H9 (cell line): ENCODE data around the gene TAGLN3. TPM values are rescaled to one million over a fixed set of nuclear protein-coding genes. Genes with fewer than 3 reads are reported as not detected.

ENCODE experiments used
- DNase-seq: peaks from one replicate; pipeline ENCODE4 v3.0.0-alpha.2; 2017
- H2AFZ ChIP-seq: one replicate; pipeline ENCODE4 v1.6.1; 2013; ENCODE audit warnings: mild to moderate bottlenecking, low read length, control low read depth, moderate library complexity
- H2AK5ac ChIP-seq: 2 replicates; pipeline ENCODE4 v1.6.1; 2013; ENCODE audit warnings: low read length, control low read depth, mixed read lengths; ENCODE audit not compliant: insufficient read length
- H2BK120ac ChIP-seq: one replicate; pipeline ENCODE4 v1.6.1; 2013; ENCODE audit warnings: low read depth, mild to moderate bottlenecking, low read length, control low read depth, inconsistent platforms; ENCODE audit not compliant: poor library complexity, severe bottlenecking
- H2BK12ac ChIP-seq: 2 replicates; pipeline ENCODE4 v1.6.1; 2013; ENCODE audit warnings: low read length, control low read depth, mixed read lengths, low read depth; ENCODE audit not compliant: insufficient read length
- H2BK15ac ChIP-seq: 2 replicates; pipeline ENCODE4 v1.6.1; 2013; ENCODE audit warnings: low read depth, low read length, control low read depth
- H2BK20ac ChIP-seq: one replicate; pipeline ENCODE4 v1.6.1; 2013; ENCODE audit warnings: low read depth, mild to moderate bottlenecking, low read length, control low read depth, inconsistent platforms; ENCODE audit not compliant: poor library complexity, severe bottlenecking
- H2BK5ac ChIP-seq: 2 replicates; pipeline ENCODE4 v1.6.1; 2013; ENCODE audit warnings: low read length, control low read depth, mixed read lengths; ENCODE audit not compliant: insufficient read length
- H3K14ac ChIP-seq: 2 replicates; pipeline ENCODE4 v1.6.1; 2013; ENCODE audit warnings: low read length, control low read depth; ENCODE audit not compliant: insufficient read depth
- H3K18ac ChIP-seq: 2 replicates; pipeline ENCODE4 v1.6.1; 2013; ENCODE audit warnings: low read depth, mild to moderate bottlenecking, mixed read lengths, low read length, control low read depth; ENCODE audit not compliant: insufficient read length
- H3K23ac ChIP-seq: 2 replicates; pipeline ENCODE4 v1.6.1; 2013; ENCODE audit warnings: low read length, control low read depth, mixed read lengths, low read depth; ENCODE audit not compliant: insufficient read length
- H3K23me2 ChIP-seq: 2 replicates; pipeline ENCODE4 v1.6.1; 2013; ENCODE audit warnings: low read depth, mild to moderate bottlenecking, mixed read lengths, low read length, control low read depth; ENCODE audit not compliant: insufficient read length, poor library complexity, severe bottlenecking
- H3K27ac ChIP-seq: 2 replicates; pipeline ENCODE4 v1.5.1; 2013; ENCODE audit warnings: low read length, control low read depth, mixed read lengths, low read depth; ENCODE audit not compliant: insufficient read length
- H3K27me3 ChIP-seq: 2 replicates; pipeline ENCODE4 v1.6.1; 2013; ENCODE audit warnings: low read length, control low read depth, inconsistent platforms; ENCODE audit not compliant: insufficient read depth
- H3K4ac ChIP-seq: 2 replicates; pipeline ENCODE4 v1.6.1; 2013; ENCODE audit warnings: low read depth, mild to moderate bottlenecking, control low read depth, inconsistent platforms, low read length, moderate library complexity
- H3K4me1 ChIP-seq: 2 replicates; pipeline ENCODE4 v1.6.1; 2013; ENCODE audit warnings: low read length, control low read depth, inconsistent platforms; ENCODE audit not compliant: insufficient read depth
- H3K4me2 ChIP-seq: 2 replicates; pipeline ENCODE4 v1.6.1; 2013; ENCODE audit warnings: low read length, control low read depth, mixed read lengths; ENCODE audit not compliant: insufficient read length, insufficient read depth
- H3K56ac ChIP-seq: 2 replicates; pipeline ENCODE4 v1.6.1; 2013; ENCODE audit warnings: low read depth, mild to moderate bottlenecking, mixed read lengths, low read length, control low read depth; ENCODE audit not compliant: insufficient read length
- H3K79me1 ChIP-seq: 2 replicates; pipeline ENCODE4 v1.6.1; 2013; ENCODE audit warnings: low read depth, mild to moderate bottlenecking, moderate library complexity, low read length, control low read depth, inconsistent platforms; ENCODE audit not compliant: insufficient read depth, poor library complexity, severe bottlenecking
- H3K79me2 ChIP-seq: 2 replicates; pipeline ENCODE4 v1.6.1; 2013; ENCODE audit warnings: low read length, control low read depth, inconsistent platforms; ENCODE audit not compliant: insufficient read depth
- H3K9ac ChIP-seq: 2 replicates; pipeline ENCODE4 v1.6.1; 2013; ENCODE audit warnings: low read length, control low read depth, mixed read lengths; ENCODE audit not compliant: insufficient read length; ENCODE audit errors: extremely low read depth
- H3K9me3 ChIP-seq: one replicate; pipeline ENCODE4 v1.6.1; 2013; ENCODE audit warnings: low read depth, low read length, inconsistent platforms; ENCODE audit not compliant: control insufficient read depth
- H3T11ph ChIP-seq: one replicate; pipeline ENCODE4 v1.6.1; 2013; ENCODE audit warnings: mild to moderate bottlenecking, low read length, control low read depth, inconsistent platforms
- H4K20me1 ChIP-seq: one replicate; pipeline ENCODE4 v1.6.1; 2013; ENCODE audit not compliant: control insufficient read depth, insufficient read length, insufficient read depth
- H4K5ac ChIP-seq: 2 replicates; pipeline ENCODE4 v1.6.1; 2013; ENCODE audit warnings: low read depth, mild to moderate bottlenecking, mixed read lengths, low read length, control low read depth; ENCODE audit not compliant: insufficient read length
- H4K8ac ChIP-seq: replicated peaks from 2 replicates; pipeline ENCODE4 v1.6.1; 2013; ENCODE audit warnings: low read length, control low read depth, mixed read lengths, low read depth; ENCODE audit not compliant: insufficient read length
- H4K91ac ChIP-seq: 2 replicates; pipeline ENCODE4 v1.6.1; 2013; ENCODE audit warnings: low read depth, mild to moderate bottlenecking, moderate library complexity, mixed read lengths, low read length, control low read depth; ENCODE audit not compliant: insufficient read length
- H3K27ac Mint-ChIP-seq, 3 experiments: 2 replicates in 2 of 3; 3 replicates in 1 of 3; pipeline ENCODE4 v1.8.0; 2020 to 2021; ENCODE audit warnings: mixed read lengths in 3 of 3, mild to moderate bottlenecking in 1 of 3, moderate library complexity in 1 of 3
- H3K27me3 Mint-ChIP-seq: 2 replicates; pipeline ENCODE4 v1.8.0; 2021; ENCODE audit warnings: low read depth, mild to moderate bottlenecking, moderate library complexity, mixed read lengths
- H3K36me3 Mint-ChIP-seq, 3 experiments: 2 replicates in 2 of 3; 3 replicates in 1 of 3; pipeline ENCODE4 v1.8.0; 2020 to 2021; ENCODE audit warnings: low read depth in 3 of 3, mixed read lengths in 3 of 3; ENCODE audit not compliant: insufficient read depth in 1 of 3
- H3K4me1 Mint-ChIP-seq, 2 experiments: 2 replicates each; pipeline ENCODE4 v1.8.0; 2020; ENCODE audit warnings: mixed read lengths in 2 of 2
- H3K4me3 Mint-ChIP-seq, 2 experiments: 2 replicates in 1 of 2; 3 replicates in 1 of 2; pipeline ENCODE4 v1.8.0; 2020 to 2021; ENCODE audit warnings: mild to moderate bottlenecking in 2 of 2, mixed read lengths in 2 of 2, moderate library complexity in 1 of 2
- H3K9me3 Mint-ChIP-seq, 2 experiments: 2 replicates in 1 of 2; 3 replicates in 1 of 2; pipeline ENCODE4 v1.8.0; 2020; ENCODE audit warnings: mild to moderate bottlenecking in 2 of 2, mixed read lengths in 2 of 2, moderate library complexity in 1 of 2
- WGBS: extraction: QIAGEN DNeasy Blood & Tissue Kit; methylation state at CpG from one replicate; pipeline ENCODE4 v1.1.7; 2013; ENCODE audit warnings: missing lambda C conversion rate, low lambda C conversion rate, mixed read lengths; ENCODE audit not compliant: insufficient read length; ENCODE audit errors: extremely low coverage; 5-methylcytosine and 5-hydroxymethylcytosine counted together
- total RNA-seq: library from RNA; stranded (reverse); gene quantifications from 2 replicates; pipeline ENCODE4 v1.2.1, GENCODE V29; 2021
- TF ChIP-seq, protein P1 (sequence below): fragments of 200-600 bp; sonication (generic); conservative IDR thresholded peaks from 3 replicates; pipeline ENCODE4 v1.8.0; 2021; ENCODE audit warnings: antibody characterized with exemption, mild to moderate bottlenecking

TAGLN3 gene
- total RNA-seq, 1 experiment from 2014 or later: 6.4 TPM

DNA sequence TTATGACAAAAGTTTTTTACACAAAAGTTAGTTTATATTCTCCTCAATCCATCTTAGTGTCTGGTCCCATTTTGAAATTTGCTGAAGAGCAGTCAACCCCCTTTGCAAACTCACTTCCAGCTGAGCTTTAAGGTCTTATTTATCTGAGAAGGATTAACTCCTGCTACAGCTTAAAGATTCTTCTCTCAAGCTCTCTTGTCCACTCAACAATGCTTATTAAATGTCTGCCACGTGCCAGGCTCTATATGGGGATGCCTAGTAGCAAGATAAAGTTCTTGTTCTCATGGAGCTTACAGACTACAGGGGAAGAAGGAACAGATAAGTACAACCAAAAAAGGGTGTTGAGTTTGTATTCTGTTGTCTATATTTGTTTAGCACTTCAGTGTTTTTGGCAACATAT lies 54.5 kb downstream of the TAGLN3 start:
- Histone ChIP-seq H4K5ac (no peak overlapping the region), H2BK12ac (no peak overlapping the region), H3K4ac (no peak overlapping the region), H3K23me2 (no peaks in the 10 kb centered on the region), H3K4me1 (peaks cover 4% of the 10 kb centered on the region; the same call in 1 of the 2 replicates), H2BK20ac (no peak overlapping the region), H2BK15ac (no peak overlapping the region), H3K23ac (no peak overlapping the region), H3K56ac (no peak overlapping the region), H3K4me2 (no peak overlapping the region), H3K27me3 (no peaks in the 10 kb centered on the region), H3K79me1 (no peaks in the 10 kb centered on the region), H2AFZ (no peak overlapping the region), H3K9ac (no peak overlapping the region), H4K20me1 (no peaks in the 10 kb centered on the region), H3K14ac (no peak overlapping the region), H2BK120ac (no peak overlapping the region), H4K8ac (no peak overlapping the region), H2AK5ac (no peak overlapping the region), H3K18ac (no peak overlapping the region), H2BK5ac (no peak overlapping the region), H3K27ac (no peak overlapping the region), H4K91ac (no peak overlapping the region), H3K79me2 (no peaks in the 10 kb centered on the region), H3T11ph (no peak overlapping the region), H3K9me3 (no peaks in the 10 kb centered on the region)
- H3K36me3 Mint-ChIP-seq: no peaks in the 10 kb centered on the region
- no peak for DNase-seq
- WGBS: no CpG with 5 or more reads among the region's 1 CpG
- no peaks in the 10 kb centered on the region for H3K27me3 Mint-ChIP-seq
- no peak overlapping the region for H3K4me3 Mint-ChIP-seq
- TF ChIP-seq, protein P1, sequence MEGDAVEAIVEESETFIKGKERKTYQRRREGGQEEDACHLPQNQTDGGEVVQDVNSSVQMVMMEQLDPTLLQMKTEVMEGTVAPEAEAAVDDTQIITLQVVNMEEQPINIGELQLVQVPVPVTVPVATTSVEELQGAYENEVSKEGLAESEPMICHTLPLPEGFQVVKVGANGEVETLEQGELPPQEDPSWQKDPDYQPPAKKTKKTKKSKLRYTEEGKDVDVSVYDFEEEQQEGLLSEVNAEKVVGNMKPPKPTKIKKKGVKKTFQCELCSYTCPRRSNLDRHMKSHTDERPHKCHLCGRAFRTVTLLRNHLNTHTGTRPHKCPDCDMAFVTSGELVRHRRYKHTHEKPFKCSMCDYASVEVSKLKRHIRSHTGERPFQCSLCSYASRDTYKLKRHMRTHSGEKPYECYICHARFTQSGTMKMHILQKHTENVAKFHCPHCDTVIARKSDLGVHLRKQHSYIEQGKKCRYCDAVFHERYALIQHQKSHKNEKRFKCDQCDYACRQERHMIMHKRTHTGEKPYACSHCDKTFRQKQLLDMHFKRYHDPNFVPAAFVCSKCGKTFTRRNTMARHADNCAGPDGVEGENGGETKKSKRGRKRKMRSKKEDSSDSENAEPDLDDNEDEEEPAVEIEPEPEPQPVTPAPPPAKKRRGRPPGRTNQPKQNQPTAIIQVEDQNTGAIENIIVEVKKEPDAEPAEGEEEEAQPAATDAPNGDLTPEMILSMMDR: no peak
- H3K4me1 Mint-ChIP-seq: peaks cover 30% of the 10 kb centered on the region in 2 experiments
- H3K27ac Mint-ChIP-seq: no peak overlapping the region
- H3K9me3 Mint-ChIP-seq: no peaks in the 10 kb centered on the region
